Neural progenitor cell (in vitro differentiated cells): Measurements from ENCODE around the gene ERICH2.

Experiments
- EZH2 ChIP-seq: fragments of 200-600 bp; sonication (generic); IDR thresholded peaks from 2 replicates; pipeline ENCODE4 v1.6.1; 2017; ENCODE audit warnings: antibody characterized with exemption, mild to moderate bottlenecking, moderate library complexity
- EZH2phosphoT487 ChIP-seq: fragments of 200-600 bp; sonication (generic); IDR thresholded peaks from 2 replicates; pipeline ENCODE4 v1.6.1; 2017; ENCODE audit warnings: antibody characterized with exemption
- TF ChIP-seq, protein P1 (sequence below): fragments of 200-600 bp; sonication (generic); IDR thresholded peaks from 2 replicates; pipeline ENCODE4 v1.5.1; 2017; ENCODE audit warnings: antibody characterized with exemption, mild to moderate bottlenecking

GRCh38 chr2:170806548-170806947 lies 36.4 kb downstream of the ERICH2 start:
- TF ChIP-seq, protein P1, sequence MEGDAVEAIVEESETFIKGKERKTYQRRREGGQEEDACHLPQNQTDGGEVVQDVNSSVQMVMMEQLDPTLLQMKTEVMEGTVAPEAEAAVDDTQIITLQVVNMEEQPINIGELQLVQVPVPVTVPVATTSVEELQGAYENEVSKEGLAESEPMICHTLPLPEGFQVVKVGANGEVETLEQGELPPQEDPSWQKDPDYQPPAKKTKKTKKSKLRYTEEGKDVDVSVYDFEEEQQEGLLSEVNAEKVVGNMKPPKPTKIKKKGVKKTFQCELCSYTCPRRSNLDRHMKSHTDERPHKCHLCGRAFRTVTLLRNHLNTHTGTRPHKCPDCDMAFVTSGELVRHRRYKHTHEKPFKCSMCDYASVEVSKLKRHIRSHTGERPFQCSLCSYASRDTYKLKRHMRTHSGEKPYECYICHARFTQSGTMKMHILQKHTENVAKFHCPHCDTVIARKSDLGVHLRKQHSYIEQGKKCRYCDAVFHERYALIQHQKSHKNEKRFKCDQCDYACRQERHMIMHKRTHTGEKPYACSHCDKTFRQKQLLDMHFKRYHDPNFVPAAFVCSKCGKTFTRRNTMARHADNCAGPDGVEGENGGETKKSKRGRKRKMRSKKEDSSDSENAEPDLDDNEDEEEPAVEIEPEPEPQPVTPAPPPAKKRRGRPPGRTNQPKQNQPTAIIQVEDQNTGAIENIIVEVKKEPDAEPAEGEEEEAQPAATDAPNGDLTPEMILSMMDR, result no peak
- TF ChIP-seq EZH2 (no peak), EZH2phosphoT487 (no peak)
